ENCODE data around the gene CHAMP1.

DNA sequence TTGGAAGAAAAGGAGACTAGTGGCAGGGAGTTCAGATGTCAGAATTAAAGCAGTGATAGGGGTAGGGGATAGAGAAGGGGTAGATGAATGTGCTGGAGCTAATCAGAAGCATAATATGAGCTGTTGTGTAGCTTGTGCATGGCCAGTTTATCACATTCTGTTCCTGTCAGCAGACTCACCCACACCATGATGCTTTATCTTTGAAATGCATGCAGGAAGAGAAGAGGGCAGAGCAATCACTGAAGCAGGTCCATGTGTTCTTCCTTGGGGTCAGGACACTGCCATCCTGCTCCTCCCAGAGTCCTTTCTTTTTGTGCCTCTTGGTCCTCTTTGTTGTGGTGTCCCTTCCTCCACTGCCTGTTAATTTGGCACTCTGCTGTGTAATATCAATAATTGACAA, 5.8 kb downstream of the CHAMP1 start:
- no peak for TF ChIP-seq SIN3A (IDR thresholded peaks at IDR 0.05; ENCODE audit: borderline replicate concordance, insufficient read depth, low read depth, low read length)
- TF ChIP-seq, protein P1, sequence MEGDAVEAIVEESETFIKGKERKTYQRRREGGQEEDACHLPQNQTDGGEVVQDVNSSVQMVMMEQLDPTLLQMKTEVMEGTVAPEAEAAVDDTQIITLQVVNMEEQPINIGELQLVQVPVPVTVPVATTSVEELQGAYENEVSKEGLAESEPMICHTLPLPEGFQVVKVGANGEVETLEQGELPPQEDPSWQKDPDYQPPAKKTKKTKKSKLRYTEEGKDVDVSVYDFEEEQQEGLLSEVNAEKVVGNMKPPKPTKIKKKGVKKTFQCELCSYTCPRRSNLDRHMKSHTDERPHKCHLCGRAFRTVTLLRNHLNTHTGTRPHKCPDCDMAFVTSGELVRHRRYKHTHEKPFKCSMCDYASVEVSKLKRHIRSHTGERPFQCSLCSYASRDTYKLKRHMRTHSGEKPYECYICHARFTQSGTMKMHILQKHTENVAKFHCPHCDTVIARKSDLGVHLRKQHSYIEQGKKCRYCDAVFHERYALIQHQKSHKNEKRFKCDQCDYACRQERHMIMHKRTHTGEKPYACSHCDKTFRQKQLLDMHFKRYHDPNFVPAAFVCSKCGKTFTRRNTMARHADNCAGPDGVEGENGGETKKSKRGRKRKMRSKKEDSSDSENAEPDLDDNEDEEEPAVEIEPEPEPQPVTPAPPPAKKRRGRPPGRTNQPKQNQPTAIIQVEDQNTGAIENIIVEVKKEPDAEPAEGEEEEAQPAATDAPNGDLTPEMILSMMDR (IDR thresholded peaks at IDR 0.05) = no peak
- TF ChIP-seq, protein P2, sequence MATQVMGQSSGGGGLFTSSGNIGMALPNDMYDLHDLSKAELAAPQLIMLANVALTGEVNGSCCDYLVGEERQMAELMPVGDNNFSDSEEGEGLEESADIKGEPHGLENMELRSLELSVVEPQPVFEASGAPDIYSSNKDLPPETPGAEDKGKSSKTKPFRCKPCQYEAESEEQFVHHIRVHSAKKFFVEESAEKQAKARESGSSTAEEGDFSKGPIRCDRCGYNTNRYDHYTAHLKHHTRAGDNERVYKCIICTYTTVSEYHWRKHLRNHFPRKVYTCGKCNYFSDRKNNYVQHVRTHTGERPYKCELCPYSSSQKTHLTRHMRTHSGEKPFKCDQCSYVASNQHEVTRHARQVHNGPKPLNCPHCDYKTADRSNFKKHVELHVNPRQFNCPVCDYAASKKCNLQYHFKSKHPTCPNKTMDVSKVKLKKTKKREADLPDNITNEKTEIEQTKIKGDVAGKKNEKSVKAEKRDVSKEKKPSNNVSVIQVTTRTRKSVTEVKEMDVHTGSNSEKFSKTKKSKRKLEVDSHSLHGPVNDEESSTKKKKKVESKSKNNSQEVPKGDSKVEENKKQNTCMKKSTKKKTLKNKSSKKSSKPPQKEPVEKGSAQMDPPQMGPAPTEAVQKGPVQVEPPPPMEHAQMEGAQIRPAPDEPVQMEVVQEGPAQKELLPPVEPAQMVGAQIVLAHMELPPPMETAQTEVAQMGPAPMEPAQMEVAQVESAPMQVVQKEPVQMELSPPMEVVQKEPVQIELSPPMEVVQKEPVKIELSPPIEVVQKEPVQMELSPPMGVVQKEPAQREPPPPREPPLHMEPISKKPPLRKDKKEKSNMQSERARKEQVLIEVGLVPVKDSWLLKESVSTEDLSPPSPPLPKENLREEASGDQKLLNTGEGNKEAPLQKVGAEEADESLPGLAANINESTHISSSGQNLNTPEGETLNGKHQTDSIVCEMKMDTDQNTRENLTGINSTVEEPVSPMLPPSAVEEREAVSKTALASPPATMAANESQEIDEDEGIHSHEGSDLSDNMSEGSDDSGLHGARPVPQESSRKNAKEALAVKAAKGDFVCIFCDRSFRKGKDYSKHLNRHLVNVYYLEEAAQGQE (IDR thresholded peaks at IDR 0.05; ENCODE audit: insufficient read depth in 1 of 2, low read depth in 2 of 2, low read length in 1 of 2) = no peak
- no peak for TF ChIP-seq TCF7L2 (IDR thresholded peaks at IDR 0.05; ENCODE audit: low read depth, low read length)
- TF ChIP-seq POLR2AphosphoS5 (IDR thresholded peaks at IDR 0.05; ENCODE audit: low read depth, low read length) = no peak

Data from Panc1 (cell line).